PC-9 (cell line): Measurements from ENCODE around the gene ENTPD5. TPM values are rescaled to one million over a fixed set of nuclear protein-coding genes. Genes with fewer than 3 reads are reported as not detected.

Experiments
- BruUV-seq: library from RNA; stranded (reverse); fragments of 400-500 nt; replicated peaks from 2 replicates; lab custom pipeline; 2021; lab: Mats Ljungman, UMichigan
- CTCF ChIA-PET: fragments of 300-600 bp; sonication (Branson Sonifier 250); formaldehyde crosslinking; loops from one replicate; lab custom pipeline; 2022; ENCODE audit warnings: antibody characterized with exemption; lab: Charles Lee
- POLR2A ChIA-PET: fragments of 300-600 bp; sonication (Branson Sonifier 250); formaldehyde crosslinking; loops from one replicate; lab custom pipeline; 2022; ENCODE audit warnings: antibody characterized with exemption; ENCODE audit not compliant: unreplicated experiment; lab: Charles Lee
- DNase-seq, 2 experiments: peaks; one replicate each; pipeline versions ENCODE4 v3.0.0 to v3.0.0-alpha.2; 2015 to 2022; ENCODE audit warnings: mixed read lengths in 1 of 2
- H2AFZ ChIP-seq: fragments of 200-600 bp; sonication (generic); 2 replicates; pipeline ENCODE4 v1.8.1; 2017; ENCODE audit warnings: antibody characterized with exemption
- H3F3A ChIP-seq: fragments of 200-600 bp; sonication (generic); 2 replicates; pipeline ENCODE4 v1.8.1; 2017; ENCODE audit warnings: antibody characterized with exemption, mild to moderate bottlenecking, low read depth; ENCODE audit not compliant: insufficient read depth
- H3K27ac ChIP-seq: fragments of 200-600 bp; sonication (generic); 2 replicates; pipeline ENCODE4 v1.6.1; 2016; ENCODE audit warnings: mixed run types
- H3K27me3 ChIP-seq: fragments of 200-600 bp; sonication (generic); 2 replicates; pipeline ENCODE4 v1.6.1; 2016; ENCODE audit warnings: low read depth, mixed run types; ENCODE audit not compliant: insufficient read depth
- H3K36me3 ChIP-seq: fragments of 200-600 bp; sonication (generic); 2 replicates; pipeline ENCODE4 v1.6.1; 2016; ENCODE audit warnings: low read depth, mixed run types
- H3K4me1 ChIP-seq: fragments of 200-600 bp; sonication (generic); replicated peaks from 2 replicates; pipeline ENCODE4 v1.6.1; 2016; ENCODE audit warnings: mixed run types; ENCODE audit not compliant: insufficient read depth
- H3K4me2 ChIP-seq: fragments of 200-600 bp; sonication (generic); 2 replicates; pipeline ENCODE4 v1.6.1; 2017; ENCODE audit warnings: mixed run types
- H3K4me3 ChIP-seq: fragments of 200-600 bp; sonication (generic); 2 replicates; pipeline ENCODE4 v1.6.1; 2016; ENCODE audit warnings: mixed run types
- H3K79me2 ChIP-seq: fragments of 200-600 bp; sonication (generic); 2 replicates; pipeline ENCODE4 v1.6.1; 2017; ENCODE audit warnings: low read depth, mixed run types
- H3K9me2 ChIP-seq: fragments of 200-600 bp; sonication (generic); 2 replicates; pipeline ENCODE4 v1.8.1; 2017; ENCODE audit warnings: mild to moderate bottlenecking; ENCODE audit not compliant: insufficient read depth
- H3K9me3 ChIP-seq: fragments of 200-600 bp; sonication (generic); 2 replicates; pipeline ENCODE4 v1.8.1; 2016; ENCODE audit warnings: low read depth; ENCODE audit not compliant: insufficient read depth
- H4K20me1 ChIP-seq: fragments of 200-600 bp; sonication (generic); 2 replicates; pipeline ENCODE4 v1.8.1; 2017; ENCODE audit not compliant: insufficient read depth
- EZH2 ChIP-seq: fragments of 200-600 bp; sonication (generic); IDR thresholded peaks from 2 replicates; pipeline ENCODE4 v1.8.0; 2017; ENCODE audit warnings: antibody characterized with exemption, low read depth
- intact Hi-C: fragments of 100-400 bp; cut with micrococcal nuclease; formaldehyde crosslinking; loops from one replicate; pipeline ENCODE4 v1.10.0; 2022; ENCODE audit not compliant: unreplicated experiment
- total RNA-seq: library from RNA; stranded (reverse); gene quantifications from 2 replicates; pipeline ENCODE4 v1.2.3, GENCODE V29; 2021
- TF ChIP-seq, protein P1 (sequence below): fragments of 200-600 bp; sonication (generic); conservative IDR thresholded peaks from 2 replicates; pipeline ENCODE4 v1.6.1; 2017; ENCODE audit warnings: mixed run types, antibody characterized with exemption, mild to moderate bottlenecking, moderate library complexity

The ENTPD5 gene
- total RNA-seq, 1 experiment from 2014 or later: 12.3 TPM

DNA sequence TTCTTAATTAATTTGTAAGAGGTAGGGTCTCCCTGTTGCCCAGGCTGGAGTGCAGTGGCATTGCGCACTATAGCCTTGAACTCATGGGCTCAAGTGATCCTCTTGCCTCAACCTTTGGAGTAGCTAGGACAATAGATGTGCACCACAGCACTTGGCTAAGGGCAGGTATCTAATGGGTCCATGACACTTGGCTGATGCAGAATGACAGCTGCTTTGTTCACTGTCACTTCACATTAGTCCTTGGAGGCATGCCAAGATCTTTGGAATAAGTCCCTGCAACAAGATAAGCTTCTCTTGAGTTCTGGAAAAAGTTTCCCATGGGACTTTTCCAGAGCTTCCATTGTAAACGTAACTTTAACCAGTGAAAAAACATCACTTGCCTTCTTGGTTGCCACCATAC is 45.6 kb downstream of the ENTPD5 start:
- Histone ChIP-seq H3K9me2 (no peaks in the 10 kb centered on the region), H3K4me3 (no peak overlapping the region), H3K27me3 (no peaks in the 10 kb centered on the region), H3K27ac (no peak overlapping the region), H4K20me1 (no peaks in the 10 kb centered on the region), H3K36me3 (no peaks in the 10 kb centered on the region), H3F3A (peaks cover 13% of the 10 kb centered on the region; the same call in 1 of the 2 replicates), H2AFZ (no peak overlapping the region), H3K79me2 (no peaks in the 10 kb centered on the region), H3K4me2 (no peak overlapping the region), H3K9me3 (no peaks in the 10 kb centered on the region), H3K4me1 (peaks cover 15% of the 10 kb centered on the region)
- POLR2A ChIA-PET: no interaction called here
- DNase-seq: no peak
- TF ChIP-seq, protein P1, sequence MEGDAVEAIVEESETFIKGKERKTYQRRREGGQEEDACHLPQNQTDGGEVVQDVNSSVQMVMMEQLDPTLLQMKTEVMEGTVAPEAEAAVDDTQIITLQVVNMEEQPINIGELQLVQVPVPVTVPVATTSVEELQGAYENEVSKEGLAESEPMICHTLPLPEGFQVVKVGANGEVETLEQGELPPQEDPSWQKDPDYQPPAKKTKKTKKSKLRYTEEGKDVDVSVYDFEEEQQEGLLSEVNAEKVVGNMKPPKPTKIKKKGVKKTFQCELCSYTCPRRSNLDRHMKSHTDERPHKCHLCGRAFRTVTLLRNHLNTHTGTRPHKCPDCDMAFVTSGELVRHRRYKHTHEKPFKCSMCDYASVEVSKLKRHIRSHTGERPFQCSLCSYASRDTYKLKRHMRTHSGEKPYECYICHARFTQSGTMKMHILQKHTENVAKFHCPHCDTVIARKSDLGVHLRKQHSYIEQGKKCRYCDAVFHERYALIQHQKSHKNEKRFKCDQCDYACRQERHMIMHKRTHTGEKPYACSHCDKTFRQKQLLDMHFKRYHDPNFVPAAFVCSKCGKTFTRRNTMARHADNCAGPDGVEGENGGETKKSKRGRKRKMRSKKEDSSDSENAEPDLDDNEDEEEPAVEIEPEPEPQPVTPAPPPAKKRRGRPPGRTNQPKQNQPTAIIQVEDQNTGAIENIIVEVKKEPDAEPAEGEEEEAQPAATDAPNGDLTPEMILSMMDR: no peak
- TF ChIP-seq EZH2: no peak
- CTCF ChIA-PET: no interaction called here
- intact Hi-C loops: no loop called here
- no TSS peak for BruUV-seq

DNA sequence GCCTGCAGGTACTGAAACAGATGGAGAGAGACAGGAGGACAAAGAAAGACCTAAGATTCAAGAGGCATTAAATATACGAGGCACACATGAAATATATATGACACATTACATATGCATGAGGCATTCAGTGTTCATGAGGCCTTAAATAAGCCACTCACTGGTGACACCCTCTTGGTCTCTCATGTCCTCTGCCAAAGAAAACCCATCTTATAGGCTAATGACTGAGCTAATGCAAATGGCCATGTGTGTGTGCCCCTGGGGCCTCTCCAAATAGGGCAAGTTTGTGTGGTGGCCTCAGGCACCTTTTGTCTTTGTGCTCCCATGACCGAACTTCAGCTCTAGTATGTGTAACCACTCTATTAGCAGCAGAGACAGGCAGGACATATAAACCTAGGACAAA is 50.2 kb downstream of the ENTPD5 start:
- ChIA-PET POLR2A (no interaction called here), CTCF (no interaction called here)
- H3K36me3 ChIP-seq: 0 out of 2 replicates have a peak, but pooled peaks cover 2% of the 10 kb centered on the region
- no peak for TF ChIP-seq EZH2
- TF ChIP-seq, protein P1: no peak
- H4K20me1 ChIP-seq: no peaks in the 10 kb centered on the region
- intact Hi-C loops: no loop called here
- H3K9me2 ChIP-seq: no peaks in the 10 kb centered on the region
- no peak overlapping the region for H3K27ac ChIP-seq
- H3K4me1 ChIP-seq: no peaks in the 10 kb centered on the region
- DNase-seq: no peak
- BruUV-seq: no TSS peak
- peaks cover 4% of the 10 kb centered on the region; the same call in 1 of the 2 replicates for H3F3A ChIP-seq
- H3K4me3 ChIP-seq: no peak overlapping the region
- H3K4me2 ChIP-seq: no peak overlapping the region
- no peaks in the 10 kb centered on the region for H3K27me3 ChIP-seq
- H3K9me3 ChIP-seq: no peaks in the 10 kb centered on the region
- H2AFZ ChIP-seq: no peak overlapping the region
- H3K79me2 ChIP-seq: no peaks in the 10 kb centered on the region

GRCh38 chr14:73965216-73965615 is 53.9 kb downstream of the ENTPD5 start:
- Histone ChIP-seq H3K36me3 (0 out of 2 replicates have a peak, but pooled peaks cover 10% of the 10 kb centered on the region), H4K20me1 (no peaks in the 10 kb centered on the region), H3K27ac (no peak overlapping the region), H3K27me3 (no peaks in the 10 kb centered on the region), H3K9me3 (no peaks in the 10 kb centered on the region), H2AFZ (no peak overlapping the region), H3F3A (peaks cover 4% of the 10 kb centered on the region; the same call in 1 of the 2 replicates), H3K79me2 (no peaks in the 10 kb centered on the region), H3K4me2 (no peak overlapping the region), H3K4me1 (no peaks in the 10 kb centered on the region), H3K9me2 (no peaks in the 10 kb centered on the region; the same call in 1 of the 2 replicates), H3K4me3 (no peak overlapping the region)
- POLR2A ChIA-PET: no interaction called here
- BruUV-seq: no TSS peak
- no peak for TF ChIP-seq EZH2
- TF ChIP-seq, protein P1: no peak
- DNase-seq: no peak
- CTCF ChIA-PET: no interaction called here
- intact Hi-C loops: no loop called here
